PC-9 (cell line): ENCODE data around the gene EYS.

Experiments used
- EZH2 ChIP-seq: fragments of 200-600 bp; sonication (generic); IDR thresholded peaks from 2 replicates; pipeline ENCODE4 v1.8.0; 2017; ENCODE audit warnings: antibody characterized with exemption, low read depth
- TF ChIP-seq, protein P1 (sequence below): fragments of 200-600 bp; sonication (generic); conservative IDR thresholded peaks from 2 replicates; pipeline ENCODE4 v1.6.1; 2017; ENCODE audit warnings: mixed run types, antibody characterized with exemption, mild to moderate bottlenecking, moderate library complexity

DNA sequence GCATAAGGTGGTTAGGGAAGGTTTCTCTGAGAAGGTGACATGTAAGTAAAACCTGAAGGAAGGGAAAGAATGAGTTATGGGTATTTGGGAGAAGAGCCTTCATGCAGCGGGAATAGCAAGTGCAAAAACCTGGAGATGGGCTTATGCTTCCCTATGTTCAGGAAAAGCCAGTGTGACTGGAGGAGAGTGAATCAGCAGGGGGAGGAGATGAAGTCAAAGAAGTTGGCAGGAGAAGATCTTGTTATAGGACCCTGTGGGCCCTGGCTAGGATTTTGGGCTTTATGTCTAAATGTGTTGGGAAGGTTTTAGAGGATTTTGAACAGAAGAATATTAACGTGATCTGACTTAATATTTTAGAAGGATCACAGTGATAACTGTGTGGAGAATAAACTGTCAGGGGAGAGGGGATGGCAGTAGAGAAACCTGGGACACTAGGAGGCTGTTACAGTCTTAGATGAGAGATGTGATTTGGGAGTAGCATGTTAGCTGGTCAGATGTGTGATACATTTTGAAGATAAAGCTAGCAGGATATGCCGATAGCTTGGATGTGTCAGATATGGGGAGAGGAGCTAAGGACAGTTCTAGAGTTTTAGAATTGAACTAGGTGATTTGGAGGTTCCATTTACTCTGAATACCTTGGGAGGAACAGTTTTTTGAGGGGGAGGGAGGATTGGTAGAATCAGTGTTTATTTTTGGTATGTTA lies 2030.5 kb downstream of the EYS start:
- TF ChIP-seq, protein P1, sequence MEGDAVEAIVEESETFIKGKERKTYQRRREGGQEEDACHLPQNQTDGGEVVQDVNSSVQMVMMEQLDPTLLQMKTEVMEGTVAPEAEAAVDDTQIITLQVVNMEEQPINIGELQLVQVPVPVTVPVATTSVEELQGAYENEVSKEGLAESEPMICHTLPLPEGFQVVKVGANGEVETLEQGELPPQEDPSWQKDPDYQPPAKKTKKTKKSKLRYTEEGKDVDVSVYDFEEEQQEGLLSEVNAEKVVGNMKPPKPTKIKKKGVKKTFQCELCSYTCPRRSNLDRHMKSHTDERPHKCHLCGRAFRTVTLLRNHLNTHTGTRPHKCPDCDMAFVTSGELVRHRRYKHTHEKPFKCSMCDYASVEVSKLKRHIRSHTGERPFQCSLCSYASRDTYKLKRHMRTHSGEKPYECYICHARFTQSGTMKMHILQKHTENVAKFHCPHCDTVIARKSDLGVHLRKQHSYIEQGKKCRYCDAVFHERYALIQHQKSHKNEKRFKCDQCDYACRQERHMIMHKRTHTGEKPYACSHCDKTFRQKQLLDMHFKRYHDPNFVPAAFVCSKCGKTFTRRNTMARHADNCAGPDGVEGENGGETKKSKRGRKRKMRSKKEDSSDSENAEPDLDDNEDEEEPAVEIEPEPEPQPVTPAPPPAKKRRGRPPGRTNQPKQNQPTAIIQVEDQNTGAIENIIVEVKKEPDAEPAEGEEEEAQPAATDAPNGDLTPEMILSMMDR, result no peak
- TF ChIP-seq EZH2, result no peak
